HEK293 (cell line): ENCODE data around the gene HOXC10.

Source experiments
- CTCF ChIP-seq: fragments of 450-650 bp; formaldehyde crosslinking; IDR thresholded peaks from 2 replicates; pipeline ENCODE4 v1.5.1; 2016; ENCODE audit warnings: missing biosample characterization, missing genetic modification characterization
- TCF7L2 ChIP-seq: IDR thresholded peaks from 2 replicates; pipeline ENCODE4 v1.6.1; 2011; ENCODE audit warnings: low read depth, mild to moderate bottlenecking, inconsistent platforms, low read length, moderate library complexity, borderline replicate concordance
- WT1 ChIP-seq: fragments of 450-650 bp; formaldehyde crosslinking; IDR thresholded peaks from 2 replicates; pipeline ENCODE4 v1.5.1; 2016; ENCODE audit warnings: missing biosample characterization, missing genetic modification characterization
- YY2 ChIP-seq: fragments of 450-650 bp; formaldehyde crosslinking; IDR thresholded peaks from 2 replicates; pipeline ENCODE4 v1.5.1; 2016; ENCODE audit warnings: missing biosample characterization, missing genetic modification characterization
- ZNF175 ChIP-seq: fragments of 450-650 bp; formaldehyde crosslinking; IDR thresholded peaks from 2 replicates; pipeline ENCODE4 v1.5.1; 2016; ENCODE audit warnings: missing biosample characterization, missing genetic modification characterization
- ZNF426 ChIP-seq: fragments of 450-650 bp; formaldehyde crosslinking; IDR thresholded peaks from 2 replicates; pipeline ENCODE4 v1.5.1; 2017; ENCODE audit warnings: missing biosample characterization, missing genetic modification characterization, mild to moderate bottlenecking, inconsistent platforms, moderate library complexity

GRCh38 chr12:53990311-53991076 is 5.5 kb downstream of the HOXC10 start:
- TF ChIP-seq ZNF426 (tag by site-specific recombination) (no peak), CTCF (tag by site-specific recombination) (no peak), ZNF175 (tag by site-specific recombination) (no peak), YY2 (no peak), WT1 (tag by site-specific recombination) (peak; percentile 60), TCF7L2 (no peak)
